Thoracic aorta (tissue), 2 donors: Measurements from ENCODE around the gene RIN1. TPM values are rescaled to one million over a fixed set of nuclear protein-coding genes. Genes with fewer than 3 reads are reported as not detected.

Experiments
- ATAC-seq: fragments of 150-250 bp; one replicate; pipeline ENCODE4 v1.8.0; 2017; ENCODE audit warnings: low read depth; ENCODE audit not compliant: insufficient number of reproducible peaks, low FRiP score
- DNase-seq: peaks from one replicate; pipeline ENCODE4 v3.0.0-alpha.2; 2020; ENCODE audit warnings: low spot score
- H3K27ac ChIP-seq, 2 donors: fragments of 200-600 bp; sonication (generic); 1 replicate in 1 of 2; 2 replicates in 1 of 2; pipeline ENCODE4 v1.5.1; 2016; ENCODE audit warnings: mild to moderate bottlenecking in 2 of 2, moderate library complexity in 2 of 2
- H3K27me3 ChIP-seq: fragments of 200-600 bp; sonication (generic); replicated peaks from 2 replicates; pipeline ENCODE4 v1.6.0; 2016; ENCODE audit warnings: mild to moderate bottlenecking; ENCODE audit not compliant: insufficient read depth
- H3K36me3 ChIP-seq: fragments of 200-600 bp; sonication (generic); one replicate; pipeline ENCODE4 v1.5.1; 2016
- H3K4me1 ChIP-seq, 2 donors: fragments of 200-600 bp; sonication (generic); 1 replicate in 1 of 2; 2 replicates in 1 of 2; pipeline versions ENCODE4 v1.5.1 to v1.6.0; 2016; ENCODE audit warnings: low read depth in 2 of 2, mild to moderate bottlenecking in 1 of 2; ENCODE audit not compliant: control insufficient read depth in 1 of 2
- H3K4me3 ChIP-seq: fragments of 200-600 bp; sonication (generic); 2 replicates; pipeline ENCODE4 v1.5.1; 2016; ENCODE audit warnings: mild to moderate bottlenecking
- H3K9me3 ChIP-seq: fragments of 200-600 bp; sonication (generic); 2 replicates; pipeline ENCODE4 v1.5.1; 2016
- total RNA-seq, 2 donors: library from RNA; depleted of rRNA; stranded (reverse); fragments of >200 nt; gene quantifications; one replicate each; pipeline versions ENCODE4 v1.1.0 to v1.2.3, GENCODE V29; 2016
- TF ChIP-seq, protein P1 (sequence below): fragments of 200-600 bp; sonication (generic); IDR thresholded peaks from one replicate; pipeline ENCODE4 v1.5.1; 2019; ENCODE audit warnings: antibody characterized with exemption

RIN1 gene
- total RNA-seq, 2 donors from 2014 or later, result 7.7 to 7.8 TPM

DNA sequence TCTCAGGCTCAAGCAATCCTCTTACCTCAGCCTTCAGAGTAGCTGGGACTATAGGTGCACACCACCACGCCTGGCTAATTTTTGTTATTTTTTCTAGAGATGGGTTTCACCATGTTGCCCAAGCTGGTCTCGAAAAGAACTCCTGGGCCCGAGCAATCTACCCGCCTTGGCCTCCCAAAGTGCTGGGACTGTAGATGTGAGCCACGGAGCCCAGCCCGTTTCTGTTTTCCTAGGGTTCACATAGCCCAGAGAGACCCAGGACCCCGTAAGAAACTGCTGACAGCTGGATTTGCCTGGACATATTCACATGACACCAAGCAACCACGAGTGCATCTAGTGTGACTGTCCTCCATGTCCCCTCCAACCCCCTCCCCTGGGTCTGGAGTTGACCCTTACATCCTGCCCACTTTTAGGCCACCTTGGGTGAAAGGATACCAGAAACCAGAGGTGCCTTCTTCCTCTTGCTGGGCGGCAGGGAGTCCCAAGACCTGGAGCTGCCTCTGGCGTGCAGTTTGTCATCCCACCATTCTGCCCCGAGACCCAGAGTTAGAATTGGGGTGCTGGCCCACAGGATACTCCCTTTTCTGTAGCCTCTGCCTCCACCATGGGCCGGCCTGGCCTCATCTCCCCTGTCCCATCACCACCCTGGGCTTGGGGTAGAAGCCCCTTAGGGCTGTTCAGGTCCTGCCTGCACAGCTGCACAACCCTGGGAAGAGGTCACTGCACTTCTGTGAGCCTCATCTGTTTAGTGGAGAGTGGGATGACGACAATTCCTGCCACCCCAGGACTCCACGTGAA lies 3.7 kb upstream of the RIN1 start:
- ATAC-seq (no peak), DNase-seq (no peak)
- no peak overlapping the region for H3K27ac ChIP-seq
- TF ChIP-seq, protein P1, sequence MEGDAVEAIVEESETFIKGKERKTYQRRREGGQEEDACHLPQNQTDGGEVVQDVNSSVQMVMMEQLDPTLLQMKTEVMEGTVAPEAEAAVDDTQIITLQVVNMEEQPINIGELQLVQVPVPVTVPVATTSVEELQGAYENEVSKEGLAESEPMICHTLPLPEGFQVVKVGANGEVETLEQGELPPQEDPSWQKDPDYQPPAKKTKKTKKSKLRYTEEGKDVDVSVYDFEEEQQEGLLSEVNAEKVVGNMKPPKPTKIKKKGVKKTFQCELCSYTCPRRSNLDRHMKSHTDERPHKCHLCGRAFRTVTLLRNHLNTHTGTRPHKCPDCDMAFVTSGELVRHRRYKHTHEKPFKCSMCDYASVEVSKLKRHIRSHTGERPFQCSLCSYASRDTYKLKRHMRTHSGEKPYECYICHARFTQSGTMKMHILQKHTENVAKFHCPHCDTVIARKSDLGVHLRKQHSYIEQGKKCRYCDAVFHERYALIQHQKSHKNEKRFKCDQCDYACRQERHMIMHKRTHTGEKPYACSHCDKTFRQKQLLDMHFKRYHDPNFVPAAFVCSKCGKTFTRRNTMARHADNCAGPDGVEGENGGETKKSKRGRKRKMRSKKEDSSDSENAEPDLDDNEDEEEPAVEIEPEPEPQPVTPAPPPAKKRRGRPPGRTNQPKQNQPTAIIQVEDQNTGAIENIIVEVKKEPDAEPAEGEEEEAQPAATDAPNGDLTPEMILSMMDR, result no peak
- H3K9me3 ChIP-seq, result no peaks in the 10 kb centered on the region
- H3K4me3 ChIP-seq, result no peak overlapping the region
- H3K36me3 ChIP-seq, result peaks cover 29% of the 10 kb centered on the region
- peaks cover 23 to 33% of the 10 kb centered on the region in 2 donors for H3K4me1 ChIP-seq
- no peaks in the 10 kb centered on the region for H3K27me3 ChIP-seq

DNA sequence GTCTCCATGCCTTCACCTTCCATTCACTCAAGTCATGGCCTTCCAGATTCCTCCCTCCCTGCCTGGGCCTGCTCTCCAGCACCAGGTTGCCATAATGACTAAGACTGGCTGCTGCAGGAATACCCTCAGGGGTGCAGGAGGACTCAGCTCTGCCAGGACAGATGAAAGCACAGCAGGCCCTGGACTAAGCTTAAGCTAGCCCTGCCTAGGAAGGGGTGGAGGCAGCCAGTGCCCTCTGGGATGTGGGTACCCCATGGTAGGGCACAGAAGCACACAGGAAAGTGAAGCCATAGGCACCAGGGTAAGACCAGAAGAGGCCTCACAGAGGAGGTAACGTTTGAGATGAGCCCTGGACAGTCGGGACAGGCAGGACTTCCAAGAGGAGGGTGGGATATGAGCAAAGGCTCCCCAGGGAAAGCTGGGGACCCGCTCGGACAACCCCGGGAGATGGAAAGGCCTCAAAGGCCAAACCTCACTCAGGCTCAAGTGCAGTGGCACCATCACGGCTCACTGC lies 3.0 kb upstream of the RIN1 start:
- H3K36me3 ChIP-seq, result peaks cover 29% of the 10 kb centered on the region
- H3K27me3 ChIP-seq, result no peaks in the 10 kb centered on the region
- H3K27ac ChIP-seq, result no peak overlapping the region
- ATAC-seq (no peak), DNase-seq (no peak)
- TF ChIP-seq, protein P1, result no peak
- peaks cover 21 to 33% of the 10 kb centered on the region in 2 donors for H3K4me1 ChIP-seq
- no peaks in the 10 kb centered on the region for H3K9me3 ChIP-seq
- no peak overlapping the region for H3K4me3 ChIP-seq

DNA sequence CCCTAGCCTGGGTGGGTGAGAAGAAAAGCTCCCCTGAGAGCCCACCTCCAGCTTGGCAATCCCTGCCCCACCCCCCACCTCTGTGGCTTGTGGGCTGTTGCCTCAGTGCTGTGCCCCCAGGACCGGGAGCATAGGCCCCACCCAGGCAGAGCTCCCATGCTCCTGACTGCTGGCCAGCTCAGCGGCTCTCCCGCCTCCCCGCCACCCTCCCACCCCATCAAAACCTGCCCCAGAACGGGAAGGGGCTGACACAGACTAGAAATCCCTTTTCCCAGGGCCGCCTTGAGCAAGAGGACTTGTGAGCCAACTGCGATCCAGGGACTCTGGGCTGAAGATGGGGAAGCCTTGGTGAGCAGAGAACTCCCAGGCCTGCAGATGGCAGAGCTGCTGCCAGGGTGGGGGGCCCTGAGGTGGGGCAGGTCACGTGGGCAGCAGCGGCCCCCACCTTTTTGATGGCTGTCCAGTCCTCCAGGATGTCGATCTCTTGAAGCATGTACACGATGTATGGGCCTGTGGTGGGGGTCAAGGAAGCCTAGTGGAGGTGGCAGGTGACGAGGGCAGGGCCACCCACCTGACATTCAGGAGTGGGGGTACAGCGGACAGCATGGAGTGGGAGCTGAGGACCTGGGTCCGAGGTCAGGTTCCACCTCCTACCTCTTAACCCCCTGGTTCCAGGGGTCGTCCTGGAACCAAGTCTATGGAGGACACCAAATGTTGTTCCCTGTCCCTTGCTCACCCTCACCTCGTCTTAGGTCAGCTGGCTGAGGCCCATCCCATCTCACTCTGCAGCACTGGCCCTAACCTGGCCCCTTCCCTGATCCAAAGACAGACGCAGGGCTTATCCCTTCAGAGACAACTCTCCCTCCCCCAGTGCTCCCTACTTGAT lies 2.3 kb upstream of the RIN1 start:
- ATAC-seq, result no peak
- TF ChIP-seq, protein P1, result no peak
- H3K27me3 ChIP-seq, result no peaks in the 10 kb centered on the region
- no peak for DNase-seq
- H3K4me1 ChIP-seq, result peaks cover 16 to 26% of the 10 kb centered on the region in 2 donors
- H3K27ac ChIP-seq, result no peak overlapping the region
- H3K4me3 ChIP-seq, result no peak overlapping the region
- H3K9me3 ChIP-seq, result no peaks in the 10 kb centered on the region
- H3K36me3 ChIP-seq, result peaks cover 29% of the 10 kb centered on the region

DNA sequence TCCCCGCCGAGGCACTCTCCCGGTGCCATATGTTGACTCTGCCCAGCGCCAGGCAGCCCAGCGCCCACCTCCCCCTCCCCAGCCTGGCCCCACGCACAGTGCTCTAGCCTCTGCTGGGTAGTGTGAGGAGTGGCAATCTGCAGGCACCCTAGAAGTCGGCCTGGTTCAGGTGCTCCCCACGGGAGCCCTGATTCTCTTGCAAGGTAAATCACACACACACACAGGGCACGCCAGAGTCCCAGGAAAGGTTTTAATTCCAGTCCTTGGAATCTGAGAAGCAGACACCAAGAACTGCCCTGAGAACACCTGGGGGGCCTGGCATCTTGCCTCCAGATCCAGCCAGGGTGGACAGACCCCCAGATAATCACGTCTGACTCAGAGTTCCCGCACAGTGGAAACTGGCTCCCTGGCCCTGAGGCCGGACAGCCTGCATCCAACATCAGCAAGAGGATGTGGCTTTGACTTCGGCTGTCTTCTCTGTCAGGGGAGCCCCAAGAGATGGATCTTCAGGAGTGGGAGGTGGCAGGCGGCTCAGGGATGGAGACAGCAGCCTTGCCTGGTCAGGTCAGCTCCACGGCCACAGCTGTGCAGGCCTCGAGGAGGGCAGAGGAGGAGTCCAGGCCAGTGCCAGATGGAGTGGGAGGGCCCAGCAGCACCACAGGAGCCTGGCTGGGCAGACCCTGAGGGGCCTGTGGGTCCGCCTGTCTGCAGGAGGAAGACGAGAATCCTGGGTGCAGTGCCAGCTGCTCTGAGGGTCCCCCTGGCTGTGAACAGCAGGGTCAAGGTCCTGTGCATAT lies 1.1 kb upstream of the RIN1 start:
- peak overlapping the region in 1 of 2 donors; percentile 10 for H3K27ac ChIP-seq
- H3K36me3 ChIP-seq, result peaks cover 29% of the 10 kb centered on the region
- ATAC-seq (no peak), DNase-seq (no peak)
- H3K4me1 ChIP-seq, result peaks cover 13 to 20% of the 10 kb centered on the region in 2 donors
- TF ChIP-seq, protein P1, result no peak
- no peak overlapping the region for H3K4me3 ChIP-seq
- H3K27me3 ChIP-seq, result no peaks in the 10 kb centered on the region
- H3K9me3 ChIP-seq, result no peaks in the 10 kb centered on the region
